ENCODE data around the gene MYL6. TPM values are rescaled to one million over a fixed set of nuclear protein-coding genes. Genes with fewer than 3 reads are reported as not detected.

The MYL6 gene
- total RNA-seq, 1 experiment from 2014 or later = 1,181 TPM

- no peak for TF ChIP-seq CTCF (conservative IDR thresholded peaks at IDR 0.05)
- Histone ChIP-seq H3K23ac (ENCODE audit: insufficient read length, low read depth, low read length) (no peak overlapping the region), H2AK5ac (ENCODE audit: insufficient read length, low read length) (no peak overlapping the region), H2AFZ (ENCODE audit: low read length) (no peak overlapping the region), H3K14ac (ENCODE audit: insufficient read depth, low read length) (no peak overlapping the region), H3K4me1 (ENCODE audit: insufficient read depth, low read length) (peaks cover 5% of the 10 kb centered on the region; the same call in 1 of the 2 replicates), H4K5ac (ENCODE audit: insufficient read length, low read depth, low read length) (no peak overlapping the region), H3K18ac (ENCODE audit: insufficient read length, low read depth, low read length) (no peak overlapping the region), H3K79me1 (ENCODE audit: insufficient read depth, low read depth, low read length, poor library complexity, severe bottlenecking) (peaks cover 2% of the 10 kb centered on the region), H4K8ac (replicated peaks; ENCODE audit: insufficient read length, low read depth, low read length) (no peak overlapping the region), H3K23me2 (ENCODE audit: insufficient read length, low read depth, low read length, poor library complexity, severe bottlenecking) (peaks cover 8% of the 10 kb centered on the region), H3T11ph (ENCODE audit: low read length) (no peak overlapping the region), H3K56ac (ENCODE audit: insufficient read length, low read depth, low read length) (no peak overlapping the region), H4K20me1 (ENCODE audit: control insufficient read depth, insufficient read depth, insufficient read length) (no peaks in the 10 kb centered on the region), H2BK20ac (ENCODE audit: low read depth, low read length, poor library complexity, severe bottlenecking) (no peak overlapping the region), H3K27ac (ENCODE audit: insufficient read length, low read depth, low read length) (no peak overlapping the region), H2BK120ac (ENCODE audit: low read depth, low read length, poor library complexity, severe bottlenecking) (no peak overlapping the region), H3K27me3 (ENCODE audit: insufficient read depth, low read length) (no peaks in the 10 kb centered on the region), H3K4ac (ENCODE audit: low read depth, low read length) (no peak overlapping the region), H3K9me3 (ENCODE audit: control insufficient read depth, low read depth, low read length) (no peaks in the 10 kb centered on the region), H2BK12ac (ENCODE audit: insufficient read length, low read depth, low read length) (no peak overlapping the region), H4K91ac (ENCODE audit: insufficient read length, low read depth, low read length) (no peak overlapping the region), H3K4me2 (ENCODE audit: insufficient read depth, insufficient read length, low read length) (no peak overlapping the region), H2BK15ac (ENCODE audit: low read depth, low read length) (no peak overlapping the region), H2BK5ac (ENCODE audit: insufficient read length, low read length) (no peak overlapping the region), H3K79me2 (ENCODE audit: insufficient read depth, low read length) (peaks cover 2% of the 10 kb centered on the region; the same call in 1 of the 2 replicates), H3K9ac (ENCODE audit: extremely low read depth, insufficient read length, low read length) (no peak overlapping the region)
- Mint-ChIP-seq H3K9me3 (peaks cover 0 to 3% of the 10 kb centered on the region in 2 experiments; a peak in 2 of 5 replicates), H3K27me3 (ENCODE audit: low read depth) (peaks cover 8% of the 10 kb centered on the region), H3K36me3 (ENCODE audit: insufficient read depth in 1 of 3, low read depth in 3 of 3) (peaks cover 70 to 93% (median 91%) of the 10 kb centered on the region in 3 experiments), H3K4me1 (peaks cover 42 to 52% of the 10 kb centered on the region in 2 experiments), H3K27ac (peak overlapping the region; percentile 24 to 92 (median 79); a peak in 4 of 7 replicates), H3K4me3 (peak overlapping the region; percentile 22 to 34; a peak in 3 of 5 replicates)
- no CpG with 5 or more reads among the region's 11 CpGs for WGBS (ENCODE audit: extremely low coverage, insufficient read length, low lambda C conversion rate)
- no peak for DNase-seq
Observed at GRCh38 chr12:56163533-56164344, 5.6 kb downstream of the MYL6 start.
